ENCODE results near the gene NKAIN2. TPM values are rescaled to one million over a fixed set of nuclear protein-coding genes. Genes with fewer than 3 reads are reported as not detected.

NKAIN2 gene
- total RNA-seq, 1 experiment from 2014 or later, result not detected

DNA sequence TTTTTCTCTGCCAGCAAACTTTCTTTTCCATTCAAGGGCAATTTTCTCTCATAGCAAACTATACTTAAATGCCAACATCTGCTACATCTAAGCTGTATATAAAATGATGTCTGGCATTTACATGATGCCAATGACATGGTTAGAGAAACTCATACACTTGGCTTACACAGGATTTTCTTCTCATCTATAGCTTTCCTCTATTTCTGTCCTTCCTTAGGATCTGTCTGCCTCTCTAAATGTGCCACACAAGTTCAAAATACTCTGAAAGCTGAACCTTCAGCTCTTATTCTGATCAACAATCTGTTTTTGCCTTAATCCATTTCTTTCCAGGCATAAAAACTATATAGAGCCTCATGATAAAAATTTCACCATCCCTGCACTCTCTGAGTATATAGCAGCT is 867.7 kb downstream of the NKAIN2 start (continued):
- TF ChIP-seq, protein P1, sequence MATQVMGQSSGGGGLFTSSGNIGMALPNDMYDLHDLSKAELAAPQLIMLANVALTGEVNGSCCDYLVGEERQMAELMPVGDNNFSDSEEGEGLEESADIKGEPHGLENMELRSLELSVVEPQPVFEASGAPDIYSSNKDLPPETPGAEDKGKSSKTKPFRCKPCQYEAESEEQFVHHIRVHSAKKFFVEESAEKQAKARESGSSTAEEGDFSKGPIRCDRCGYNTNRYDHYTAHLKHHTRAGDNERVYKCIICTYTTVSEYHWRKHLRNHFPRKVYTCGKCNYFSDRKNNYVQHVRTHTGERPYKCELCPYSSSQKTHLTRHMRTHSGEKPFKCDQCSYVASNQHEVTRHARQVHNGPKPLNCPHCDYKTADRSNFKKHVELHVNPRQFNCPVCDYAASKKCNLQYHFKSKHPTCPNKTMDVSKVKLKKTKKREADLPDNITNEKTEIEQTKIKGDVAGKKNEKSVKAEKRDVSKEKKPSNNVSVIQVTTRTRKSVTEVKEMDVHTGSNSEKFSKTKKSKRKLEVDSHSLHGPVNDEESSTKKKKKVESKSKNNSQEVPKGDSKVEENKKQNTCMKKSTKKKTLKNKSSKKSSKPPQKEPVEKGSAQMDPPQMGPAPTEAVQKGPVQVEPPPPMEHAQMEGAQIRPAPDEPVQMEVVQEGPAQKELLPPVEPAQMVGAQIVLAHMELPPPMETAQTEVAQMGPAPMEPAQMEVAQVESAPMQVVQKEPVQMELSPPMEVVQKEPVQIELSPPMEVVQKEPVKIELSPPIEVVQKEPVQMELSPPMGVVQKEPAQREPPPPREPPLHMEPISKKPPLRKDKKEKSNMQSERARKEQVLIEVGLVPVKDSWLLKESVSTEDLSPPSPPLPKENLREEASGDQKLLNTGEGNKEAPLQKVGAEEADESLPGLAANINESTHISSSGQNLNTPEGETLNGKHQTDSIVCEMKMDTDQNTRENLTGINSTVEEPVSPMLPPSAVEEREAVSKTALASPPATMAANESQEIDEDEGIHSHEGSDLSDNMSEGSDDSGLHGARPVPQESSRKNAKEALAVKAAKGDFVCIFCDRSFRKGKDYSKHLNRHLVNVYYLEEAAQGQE (IDR thresholded peaks at IDR 0.05; ENCODE audit: low read depth), result no peak
- TF ChIP-seq RAD21 (IDR thresholded peaks at IDR 0.05; ENCODE audit: low read depth), result no peak

DNA sequence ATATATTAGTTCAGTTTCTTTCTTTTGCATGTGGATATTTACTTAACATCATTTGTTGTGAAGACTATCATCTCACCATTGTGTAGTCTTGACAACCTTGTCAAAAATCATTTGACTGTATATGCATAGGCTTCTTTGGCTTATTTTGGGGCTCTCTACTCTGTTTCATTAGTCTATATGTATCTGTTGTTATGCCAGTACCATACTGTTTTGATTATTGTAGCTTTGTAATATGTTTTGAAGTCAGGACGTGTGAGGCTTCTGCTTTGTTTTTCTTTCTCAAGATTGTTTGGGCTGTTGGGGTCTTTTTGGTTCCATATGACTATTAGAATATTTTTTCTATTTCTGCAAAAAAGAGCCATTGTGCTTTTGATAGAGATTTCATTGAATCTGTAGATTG is 870.4 kb downstream of the NKAIN2 start:
- no peak overlapping the region for H3K4me2 ChIP-seq (ENCODE audit: low read length)
- H3K27me3 ChIP-seq (ENCODE audit: insufficient read depth, low read length), result peaks cover 10% of the 10 kb centered on the region; the same call in 1 of the 2 replicates
- TF ChIP-seq ELF1 (IDR thresholded peaks at IDR 0.05; ENCODE audit: borderline replicate concordance, low read depth), result no peak
- TF ChIP-seq SP1 (IDR thresholded peaks at IDR 0.05; ENCODE audit: low read depth), result no peak
- no peak for TF ChIP-seq SIN3A (IDR thresholded peaks at IDR 0.05; ENCODE audit: low read depth)
- TF ChIP-seq, protein P2, sequence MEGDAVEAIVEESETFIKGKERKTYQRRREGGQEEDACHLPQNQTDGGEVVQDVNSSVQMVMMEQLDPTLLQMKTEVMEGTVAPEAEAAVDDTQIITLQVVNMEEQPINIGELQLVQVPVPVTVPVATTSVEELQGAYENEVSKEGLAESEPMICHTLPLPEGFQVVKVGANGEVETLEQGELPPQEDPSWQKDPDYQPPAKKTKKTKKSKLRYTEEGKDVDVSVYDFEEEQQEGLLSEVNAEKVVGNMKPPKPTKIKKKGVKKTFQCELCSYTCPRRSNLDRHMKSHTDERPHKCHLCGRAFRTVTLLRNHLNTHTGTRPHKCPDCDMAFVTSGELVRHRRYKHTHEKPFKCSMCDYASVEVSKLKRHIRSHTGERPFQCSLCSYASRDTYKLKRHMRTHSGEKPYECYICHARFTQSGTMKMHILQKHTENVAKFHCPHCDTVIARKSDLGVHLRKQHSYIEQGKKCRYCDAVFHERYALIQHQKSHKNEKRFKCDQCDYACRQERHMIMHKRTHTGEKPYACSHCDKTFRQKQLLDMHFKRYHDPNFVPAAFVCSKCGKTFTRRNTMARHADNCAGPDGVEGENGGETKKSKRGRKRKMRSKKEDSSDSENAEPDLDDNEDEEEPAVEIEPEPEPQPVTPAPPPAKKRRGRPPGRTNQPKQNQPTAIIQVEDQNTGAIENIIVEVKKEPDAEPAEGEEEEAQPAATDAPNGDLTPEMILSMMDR (IDR thresholded peaks at IDR 0.05 in 2 of 3, conservative IDR thresholded peaks at IDR 0.05 in 1 of 3; ENCODE audit: borderline replicate concordance in 1 of 3, insufficient read depth in 1 of 3, low read depth in 2 of 3, low read length in 2 of 3), result no peak
- H3K9me2 ChIP-seq (ENCODE audit: insufficient read depth), result no peaks in the 10 kb centered on the region
- ATAC-seq (no peak), DNase-seq (ENCODE audit: low read depth, low spot score) (no peak)
- no peaks in the 10 kb centered on the region for H3K4me1 ChIP-seq (ENCODE audit: control insufficient read depth in 1 of 2, insufficient read depth in 2 of 2, low read length in 2 of 2)
- H4K20me1 ChIP-seq (ENCODE audit: insufficient read depth), result no peaks in the 10 kb centered on the region
- RAD21 ChIA-PET (ENCODE audit: low non-redundant PET in 1 of 2, low total read pairs in 2 of 2, uncharacterized antibody in 2 of 2, unreplicated experiment in 2 of 2), result no interaction called here
- H3K4me3 ChIP-seq (replicated peaks in 1 of 2; ENCODE audit: low read depth in 1 of 2, low read length in 2 of 2), result no peak overlapping the region
- H3K27ac ChIP-seq (ENCODE audit: low read depth, low read length), result no peak overlapping the region
- H3K9me3 ChIP-seq (ENCODE audit: control insufficient read depth in 1 of 2, insufficient read depth in 1 of 2, low read depth in 1 of 2, low read length in 2 of 2), result no peaks in the 10 kb centered on the region; a peak in 1 of 4 replicates
- CTCF ChIA-PET, result no interaction called here
- BruUV-seq (replicated peaks), result no TSS peak
- H3K36me3 ChIP-seq (ENCODE audit: control insufficient read depth in 1 of 2, insufficient read depth in 2 of 2, low read length in 2 of 2), result no peaks in the 10 kb centered on the region
- intact Hi-C loops (cut with micrococcal nuclease), result no loop called here
- no peak overlapping the region for H3K9ac ChIP-seq (ENCODE audit: low read length)
- H2AFZ ChIP-seq (ENCODE audit: low read depth, low read length, poor library complexity, severe bottlenecking), result no peak overlapping the region
- no peaks in the 10 kb centered on the region for H3K79me2 ChIP-seq (ENCODE audit: insufficient read depth, low read length)
- POLR2A ChIA-PET, result no interaction called here
